MV-4-11 (cell line): ENCODE results near the gene GTF3C2.
"Not testable (repeated sequence)": the region's sequence is repeated elsewhere in the genome, so short reads cannot be mapped to it uniquely, and the experiment has no call there.

Experiments used
- DNase-seq: peaks from one replicate; lab custom pipeline; 2025; lab: John Stamatoyannopoulos, UW

GTF3C2 gene

DNA sequence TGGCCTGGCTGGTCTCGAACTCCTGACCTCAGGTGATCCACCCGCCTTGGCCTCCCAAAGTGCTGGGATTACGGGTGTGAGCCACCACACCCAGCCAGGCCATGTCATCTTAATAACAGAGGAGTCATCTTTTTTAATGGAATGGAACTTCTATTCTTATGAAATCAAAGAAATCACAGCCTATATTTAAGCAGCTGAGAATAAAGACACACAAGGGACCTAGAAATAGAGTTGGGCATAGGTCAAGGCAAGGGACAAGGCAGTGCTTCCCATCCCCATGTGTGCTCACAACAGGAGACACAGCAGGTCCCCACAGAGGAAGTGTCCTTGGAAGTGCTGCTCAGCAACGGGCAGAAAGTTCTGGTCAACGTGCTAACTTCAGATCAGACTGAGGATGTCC is 17.0 kb upstream of the GTF3C2 start:
- no peak for DNase-seq

DNA sequence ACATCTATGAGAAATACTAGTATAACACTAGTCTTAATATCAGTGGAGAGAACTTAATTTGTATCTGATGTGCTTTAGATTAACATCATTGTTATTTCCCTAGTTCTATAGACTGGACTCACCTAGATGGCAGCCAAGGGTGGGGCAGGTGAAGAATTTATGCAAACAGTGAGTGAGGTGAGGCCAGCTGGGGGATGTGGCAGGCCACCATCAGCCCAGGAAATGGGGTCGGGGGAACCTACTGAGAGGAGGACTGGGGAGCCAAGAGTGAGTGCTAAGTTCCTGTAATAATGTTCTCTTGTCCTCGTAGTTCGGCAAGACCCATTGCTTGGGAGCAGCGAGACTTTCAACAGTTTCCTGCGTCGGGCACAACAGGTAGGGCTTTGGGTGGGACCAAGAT is 16.4 kb upstream of the GTF3C2 start:
- no peak for DNase-seq

DNA sequence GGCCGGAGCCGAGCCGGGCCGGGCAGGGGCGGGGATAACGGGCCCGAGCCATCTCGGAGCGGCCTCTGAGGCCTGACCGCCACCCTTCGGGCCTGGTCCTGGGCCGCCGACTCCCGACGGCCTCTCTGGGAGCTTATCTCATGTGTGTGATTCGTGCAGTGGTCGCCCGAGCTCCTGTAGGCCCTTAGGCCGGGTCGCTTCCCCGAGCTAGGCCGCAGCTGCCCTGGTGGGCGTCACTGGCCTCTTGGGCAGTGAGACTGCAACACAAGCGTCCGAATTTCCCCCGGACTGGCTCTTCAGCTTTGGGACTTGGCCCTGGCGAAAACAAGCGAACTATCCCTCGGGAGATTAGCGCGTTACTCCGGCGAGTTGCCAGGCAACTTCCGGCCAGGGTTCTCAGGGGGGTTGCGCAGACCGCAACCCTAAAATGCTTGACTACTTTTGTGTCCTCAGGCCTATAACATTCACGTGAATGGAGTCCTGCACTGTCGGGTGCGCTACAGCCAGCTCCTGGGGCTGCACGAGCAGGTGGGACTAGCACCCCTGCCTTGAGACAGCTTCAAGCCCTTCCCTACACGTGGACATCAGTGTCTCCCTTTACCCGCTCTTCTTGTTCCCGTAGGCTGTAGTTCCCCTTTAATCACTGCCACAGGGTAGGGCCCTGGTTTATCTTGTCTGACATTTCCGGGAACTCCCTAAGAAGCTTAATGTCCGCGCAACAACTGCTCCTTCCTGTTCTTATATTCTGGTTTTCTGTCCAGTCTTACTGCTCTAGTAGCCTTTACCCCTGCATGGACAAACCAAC is 14.5 kb upstream of the GTF3C2 start:
- peak; percentile 93 for DNase-seq

DNA sequence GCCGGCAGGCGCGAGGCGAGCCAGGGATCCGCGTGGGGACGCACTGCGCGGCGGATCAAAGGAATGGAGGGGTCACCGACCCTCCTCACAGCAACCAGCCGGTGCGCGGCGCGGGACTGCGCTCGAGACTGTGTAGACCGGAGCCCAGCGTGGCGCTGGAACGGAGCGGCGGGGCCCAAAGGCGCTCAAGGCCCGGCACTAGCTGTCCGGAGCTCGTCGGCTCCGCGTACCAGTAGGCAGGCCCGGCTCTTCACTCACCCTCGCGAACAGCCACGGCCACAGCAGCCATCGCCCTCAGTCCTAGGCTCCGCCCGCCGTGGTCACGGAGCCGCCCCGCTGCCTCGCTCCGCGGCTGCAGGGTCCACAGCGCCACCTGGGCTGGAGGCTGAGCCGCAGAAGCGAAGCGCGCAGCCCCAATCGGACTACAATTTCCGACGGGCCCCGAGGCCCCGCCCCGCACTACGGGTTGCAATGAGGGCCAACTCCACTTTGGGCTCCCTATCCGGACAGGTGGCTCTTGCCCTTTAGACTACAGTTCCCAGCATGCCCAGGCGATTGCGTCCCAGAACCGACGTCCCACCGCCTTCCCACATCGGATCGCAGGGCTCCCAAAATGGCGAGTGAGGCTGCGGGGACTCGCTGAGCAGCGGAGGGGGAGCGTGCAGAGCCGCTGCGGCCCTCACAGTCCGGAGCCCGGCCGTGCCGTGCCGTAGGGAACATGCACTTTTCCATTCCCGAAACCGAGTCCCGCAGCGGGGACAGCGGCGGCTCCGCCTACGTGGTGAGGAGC is 13.7 kb upstream of the GTF3C2 start, which contains the start of the genes EIF2B4 and SNX17:
Gene EIF2B4, minus strand, starts transcription at position 313 of the 790 bp plus-strand sequence. Its CDS starts 24 bp downstream, at position 289.
Gene SNX17, plus strand, starts transcription at position 591 of the 790 bp plus-strand sequence. Its CDS starts 128 bp downstream, at position 719.
- DNase-seq: peak; percentile 99

DNA sequence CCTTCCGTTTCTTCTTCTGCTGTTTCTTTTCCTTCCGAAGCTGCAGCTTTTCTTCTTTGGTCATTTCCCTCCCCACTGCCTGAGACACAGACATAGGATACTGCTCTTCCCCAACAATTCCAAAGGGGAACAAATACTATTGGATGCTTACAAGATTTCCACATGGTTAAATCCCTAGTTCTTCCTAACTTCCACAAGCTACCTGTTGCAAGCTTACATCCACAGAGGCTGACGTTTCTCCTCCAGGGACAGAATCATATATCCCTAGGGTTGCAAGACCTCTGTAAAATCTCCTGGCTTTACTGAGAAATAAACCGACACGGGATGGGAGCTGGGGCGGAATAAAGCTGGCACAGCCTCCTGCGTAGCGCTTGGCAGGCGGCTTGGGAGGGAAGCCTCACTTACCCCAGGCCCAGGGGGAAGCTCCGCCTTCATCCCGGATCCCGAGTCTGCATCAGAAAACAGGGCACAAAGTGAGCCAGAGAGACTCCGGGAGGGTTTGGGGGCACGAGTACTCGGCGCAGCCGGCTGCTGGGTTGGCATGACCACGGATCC is 13.0 kb upstream of the GTF3C2 start:
- DNase-seq: no peak

DNA sequence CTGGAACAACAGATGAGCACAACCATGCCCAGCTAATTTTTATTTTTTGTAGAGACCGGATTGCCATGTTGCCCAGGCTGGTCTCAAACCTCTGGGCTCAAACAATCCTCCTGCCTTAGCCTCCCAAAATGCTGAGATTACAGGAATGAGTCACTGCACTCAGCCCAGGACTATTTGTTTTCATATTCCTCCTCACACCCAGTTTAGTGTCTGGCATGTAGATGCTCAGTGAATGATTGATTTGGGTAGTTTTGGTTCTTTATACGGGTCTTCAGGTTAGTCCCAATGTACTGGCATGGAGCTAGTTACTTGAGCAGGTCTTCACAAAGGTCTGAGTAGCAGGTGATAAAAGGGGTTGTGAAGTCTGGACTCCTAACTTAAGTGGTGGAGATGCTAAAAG is 7.4 kb upstream of the GTF3C2 start:
- DNase-seq: no peak

DNA sequence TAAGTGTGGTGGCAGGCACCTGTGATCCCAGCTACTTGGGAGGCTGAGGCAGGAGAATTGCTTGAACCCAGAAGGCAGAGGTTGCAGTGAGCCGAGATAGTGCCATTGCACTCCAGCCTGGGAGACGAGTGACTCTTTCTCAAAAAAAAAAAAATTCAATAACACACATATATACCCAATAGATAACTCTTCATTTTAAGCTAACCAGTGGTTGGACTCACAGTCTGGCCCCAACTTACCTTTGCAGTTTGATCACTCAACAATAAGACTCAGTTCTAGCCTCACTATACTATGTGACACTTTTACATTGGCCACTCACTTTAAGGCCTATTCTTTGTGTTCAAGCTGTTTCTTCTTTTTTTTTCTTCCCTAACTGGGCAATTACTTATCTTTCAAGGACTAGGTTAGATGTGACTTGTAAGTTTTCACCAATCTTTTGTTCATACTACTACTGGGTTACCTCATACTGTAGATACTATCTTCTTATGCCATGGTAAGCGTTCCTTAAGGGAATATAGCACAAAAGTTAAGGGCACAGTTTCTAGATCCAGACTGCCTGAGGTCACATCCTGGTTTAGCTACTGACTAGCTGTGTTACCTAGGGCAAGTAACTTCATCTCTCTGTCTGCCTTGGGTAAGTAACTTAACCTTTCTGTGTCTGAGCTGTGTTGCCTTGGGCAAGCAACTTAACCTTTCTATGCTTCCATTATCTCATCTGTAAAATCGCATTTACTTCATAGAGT is 6.3 kb upstream of the GTF3C2 start:
- no peak for DNase-seq

DNA sequence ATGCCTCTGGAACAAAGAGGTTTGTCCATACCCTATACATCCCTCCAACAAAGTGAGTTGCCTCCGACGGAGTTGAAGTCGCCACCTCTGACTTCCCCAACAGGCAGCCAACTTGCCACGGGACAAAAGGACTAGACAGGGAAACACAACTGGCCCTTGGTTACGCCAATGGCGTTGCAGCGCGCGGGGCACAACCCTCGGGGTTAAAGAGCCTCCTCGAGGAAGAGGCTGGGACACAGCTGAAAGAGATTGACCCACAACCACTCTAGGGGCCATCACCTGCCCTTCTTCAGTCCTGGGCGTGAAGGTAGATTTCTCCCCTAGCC is 545 bp downstream of the GTF3C2 start:
- peak; percentile 79 for DNase-seq

DNA sequence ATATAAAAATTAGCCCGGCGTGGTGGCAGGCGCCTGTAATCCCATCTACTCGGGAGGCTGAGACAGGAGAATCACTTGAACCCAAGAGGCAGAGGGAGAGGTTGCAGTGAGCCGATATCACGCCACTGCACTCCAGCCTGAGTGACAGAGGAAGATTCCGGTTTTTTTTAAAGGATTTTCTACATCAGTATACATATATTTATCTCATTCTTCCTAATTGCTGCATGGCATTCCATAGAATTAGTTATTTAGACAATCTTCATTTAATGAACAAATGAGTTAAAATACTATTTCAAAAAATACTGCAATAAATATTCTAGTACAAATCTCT is 2.0 kb downstream of the GTF3C2 start:
- DNase-seq: no peak

DNA sequence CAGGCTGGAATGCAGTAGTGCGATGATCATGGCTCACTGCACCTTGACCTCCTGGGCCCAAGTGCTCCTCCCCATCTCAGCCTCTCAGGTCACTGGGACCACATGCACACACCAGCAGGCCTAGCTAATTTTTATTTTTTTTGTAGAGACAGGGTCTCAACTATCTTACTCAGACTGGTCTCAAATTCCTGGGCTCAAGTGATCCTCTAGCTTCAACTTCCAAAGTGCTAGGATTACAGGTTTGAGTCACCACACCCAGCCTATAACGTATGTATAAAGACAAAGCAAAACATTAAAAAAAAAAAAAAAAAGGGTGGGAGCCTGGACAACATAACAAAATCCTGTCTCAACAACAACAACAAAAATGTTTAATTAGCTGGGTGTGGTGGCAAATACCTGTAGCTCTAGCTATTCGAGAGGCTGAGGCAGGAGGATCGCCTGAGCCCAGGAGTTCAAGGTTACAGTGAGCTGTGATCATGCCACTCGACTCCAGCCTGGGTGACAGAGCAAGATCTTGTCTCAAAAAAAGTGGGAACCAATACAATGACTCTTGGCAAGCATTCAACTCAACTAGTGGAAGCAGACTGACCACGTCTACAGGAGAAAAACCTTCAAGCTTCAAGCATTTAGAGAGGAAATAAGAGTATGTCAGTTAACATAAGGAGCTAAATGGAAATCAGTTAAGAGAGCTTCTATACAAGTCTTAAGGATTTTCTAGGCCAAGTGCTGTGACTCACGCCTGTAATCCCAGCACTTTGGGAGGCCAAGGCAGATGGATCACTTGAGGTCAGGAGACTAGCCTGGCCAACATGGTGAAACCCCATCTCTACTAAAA is 2.6 kb downstream of the GTF3C2 start:
- DNase-seq: peak; percentile 69

DNA sequence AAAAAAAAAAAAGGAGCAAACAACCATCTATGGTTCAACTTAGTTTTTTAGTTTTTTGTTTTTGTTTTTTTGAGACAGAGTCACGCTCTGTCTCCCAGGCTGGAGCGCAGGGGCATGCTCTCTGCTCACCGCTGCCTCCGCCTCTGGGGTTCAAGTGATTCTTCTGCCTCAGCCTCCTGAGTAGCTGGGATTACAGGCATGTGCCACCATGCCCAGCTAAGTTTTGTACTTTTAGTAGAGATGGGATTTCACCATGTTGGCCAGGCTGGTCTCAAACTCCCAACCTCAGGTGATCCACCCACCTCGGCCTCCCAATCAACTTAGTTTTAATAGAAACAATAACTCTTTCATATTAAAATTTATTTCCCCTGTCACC is 3.2 kb downstream of the GTF3C2 start:
- DNase-seq: not testable (repeated sequence)

DNA sequence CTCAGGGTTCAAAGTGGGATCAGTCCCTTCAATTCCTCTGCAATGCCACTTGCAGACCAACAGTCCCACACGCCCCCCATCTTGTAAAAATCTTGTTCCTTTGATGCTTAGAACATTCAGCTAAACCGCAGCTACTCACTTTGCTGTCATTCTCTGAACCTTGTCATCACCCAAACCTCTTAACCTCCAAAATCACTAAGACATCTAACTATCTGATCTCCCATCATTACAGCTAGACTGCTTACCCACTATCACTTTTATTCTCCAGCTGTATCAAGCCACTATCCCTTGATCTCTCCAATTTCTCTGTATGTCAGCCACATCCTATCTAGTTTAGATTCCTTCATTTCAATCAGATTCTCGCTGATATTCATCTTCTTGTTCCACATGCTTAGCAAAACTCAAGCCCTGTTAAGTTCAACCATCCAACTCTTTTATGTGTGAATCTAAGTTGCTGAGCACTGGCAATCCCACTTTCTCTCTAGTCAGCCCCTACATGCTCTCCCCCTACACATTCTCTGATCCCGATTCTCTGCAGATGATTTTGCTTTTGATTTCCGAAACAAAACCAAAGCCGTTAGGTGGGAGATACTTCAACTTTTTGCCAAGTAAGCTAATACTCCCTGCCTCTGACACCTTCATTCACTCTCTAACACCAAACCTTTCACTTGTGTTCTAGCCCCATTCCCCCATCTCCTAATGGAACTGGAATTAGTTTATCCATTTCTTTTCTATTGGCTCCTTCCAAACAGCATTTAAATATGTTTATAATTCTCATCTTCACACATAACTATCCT is 4.6 kb downstream of the GTF3C2 start:
- DNase-seq: no peak

DNA sequence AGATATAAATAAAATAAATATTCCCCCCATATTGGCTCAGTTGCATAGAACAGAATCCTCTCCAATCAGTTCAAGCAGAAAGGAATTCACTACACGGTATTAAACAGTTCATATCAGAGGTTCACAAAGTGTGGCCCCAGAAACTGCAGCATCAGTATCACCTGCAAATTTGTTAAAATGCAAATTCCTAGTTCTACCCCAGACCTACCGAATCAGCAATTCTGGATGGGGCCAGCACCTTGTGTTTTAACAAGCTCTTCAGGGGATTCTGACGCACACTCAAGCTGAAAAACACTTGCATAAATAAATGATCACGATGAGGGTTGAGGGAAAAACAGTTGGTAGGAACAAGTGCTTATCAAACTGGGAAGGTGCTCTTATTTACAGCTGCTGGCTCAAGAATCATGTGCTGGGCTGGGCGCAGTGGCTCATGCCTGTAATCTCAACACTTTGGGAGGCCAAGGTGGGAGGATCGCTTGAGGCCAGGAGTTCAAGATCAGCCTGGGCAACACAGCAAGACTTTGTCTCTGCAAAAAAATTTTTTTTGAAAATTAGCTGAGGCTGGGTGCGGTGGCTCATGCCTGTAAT is 6.4 kb downstream of the GTF3C2 start:
- no peak for DNase-seq

DNA sequence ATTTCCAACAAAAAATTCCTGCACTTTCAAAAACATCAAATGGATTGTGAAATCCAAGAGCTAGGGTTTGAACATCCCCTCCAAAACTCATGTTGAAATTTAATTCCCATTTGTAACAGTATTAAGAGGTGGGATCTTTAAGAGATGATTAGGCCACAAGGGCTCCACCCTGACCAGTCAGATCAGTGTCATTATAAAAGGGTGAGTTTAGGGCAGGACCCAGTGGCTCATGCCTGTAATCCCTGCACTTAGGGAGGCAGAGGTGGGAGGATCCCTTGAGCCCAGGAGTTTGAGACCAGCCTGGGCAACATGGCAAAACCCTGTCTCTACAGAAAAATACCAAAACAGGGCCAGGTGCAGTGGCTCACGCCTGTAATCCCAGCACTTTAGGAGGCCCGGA is 8.9 kb downstream of the GTF3C2 start:
- DNase-seq: no peak

DNA sequence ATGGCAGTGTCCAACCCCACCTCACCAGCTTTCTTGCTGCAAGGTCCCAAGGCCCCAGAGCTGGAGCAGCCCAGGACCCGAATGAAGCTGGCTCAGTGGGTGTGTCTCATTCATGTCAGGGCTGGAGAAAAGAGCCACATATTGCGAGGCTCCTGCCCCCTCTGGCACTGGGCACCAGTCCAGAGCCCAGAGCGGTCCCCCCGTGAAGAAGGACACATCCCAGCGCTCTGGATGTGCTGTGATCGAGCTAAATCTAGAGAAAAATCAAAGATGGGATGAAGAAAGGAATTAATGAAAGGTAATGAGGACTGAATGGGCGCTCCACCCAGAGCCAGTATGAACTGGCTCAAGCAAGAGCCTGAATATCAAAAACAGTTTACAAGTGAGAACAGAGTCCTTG is 20.4 kb downstream of the GTF3C2 start:
- no peak for DNase-seq

DNA sequence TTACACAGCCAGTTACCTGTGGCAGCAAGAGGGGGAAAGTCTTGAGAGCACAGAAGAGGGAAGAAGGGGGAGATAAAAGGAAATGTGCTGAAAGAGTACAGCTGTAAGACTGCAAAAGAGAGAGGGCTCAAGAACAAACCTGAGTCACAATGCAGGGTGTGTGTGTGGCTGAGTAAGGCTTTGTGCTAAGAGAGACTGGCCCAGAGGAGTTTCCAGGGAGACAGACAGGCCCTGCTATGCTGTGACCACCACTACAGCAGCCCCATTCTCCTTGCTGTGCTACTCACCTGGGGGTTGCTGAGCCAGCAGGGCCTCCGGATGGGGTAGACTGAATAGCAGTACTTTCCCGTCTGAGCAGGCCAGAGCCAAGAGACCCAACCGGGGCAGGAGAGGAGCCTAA is 21.3 kb downstream of the GTF3C2 start:
- no peak for DNase-seq

DNA sequence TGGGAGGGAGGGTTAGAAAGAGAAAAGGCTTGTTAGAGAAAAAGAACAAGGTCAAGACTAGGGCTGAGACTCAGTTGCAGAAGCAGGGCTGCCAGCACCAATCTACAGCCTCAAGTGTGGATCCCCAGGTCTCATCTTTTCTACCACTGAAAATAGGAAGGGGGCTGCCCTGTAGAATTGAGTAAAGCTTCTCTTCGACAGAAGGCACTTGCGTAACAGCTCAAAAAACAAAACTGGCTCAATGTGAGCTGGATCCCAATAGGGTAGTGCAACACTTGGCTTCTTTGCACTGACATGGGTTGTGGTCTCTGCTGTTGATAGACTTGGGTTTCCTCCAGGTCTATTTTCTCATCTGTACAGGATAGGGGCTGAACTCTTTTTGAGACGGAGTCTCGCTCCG is 31.8 kb downstream of the GTF3C2 start:
- peak; percentile 64 for DNase-seq

DNA sequence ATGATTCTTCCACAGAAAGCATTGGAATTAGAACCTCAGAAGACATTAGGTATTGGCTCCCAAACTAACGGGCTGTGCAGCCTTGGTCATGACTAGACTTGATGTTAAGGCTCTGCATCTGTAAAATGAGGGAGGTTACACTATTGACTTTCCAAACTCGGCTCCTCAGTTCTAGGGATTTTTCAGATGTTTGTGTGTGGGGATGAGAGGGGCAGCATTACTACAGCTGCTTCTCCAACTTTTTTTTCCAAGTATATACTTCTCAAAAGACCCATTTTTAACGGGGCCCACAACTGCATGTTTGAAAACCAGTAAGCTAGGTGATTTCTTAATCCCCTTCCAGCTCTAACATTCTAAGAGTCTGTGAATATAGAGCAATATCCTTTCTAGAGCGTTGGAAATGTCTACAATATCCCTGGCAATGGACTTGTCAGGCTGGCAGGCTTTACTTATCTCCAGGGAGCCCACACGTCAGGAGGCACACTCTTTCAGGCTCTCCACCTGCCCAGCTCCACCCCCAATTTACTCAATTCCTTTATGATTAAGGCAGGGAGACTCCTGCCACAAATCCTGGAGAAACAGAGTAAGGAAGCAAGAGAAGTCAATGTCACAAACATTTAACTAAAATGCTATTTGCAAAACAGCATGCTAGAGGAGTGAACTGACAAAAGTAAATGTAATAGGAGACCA is 32.8 kb downstream of the GTF3C2 start:
- DNase-seq: no peak

DNA sequence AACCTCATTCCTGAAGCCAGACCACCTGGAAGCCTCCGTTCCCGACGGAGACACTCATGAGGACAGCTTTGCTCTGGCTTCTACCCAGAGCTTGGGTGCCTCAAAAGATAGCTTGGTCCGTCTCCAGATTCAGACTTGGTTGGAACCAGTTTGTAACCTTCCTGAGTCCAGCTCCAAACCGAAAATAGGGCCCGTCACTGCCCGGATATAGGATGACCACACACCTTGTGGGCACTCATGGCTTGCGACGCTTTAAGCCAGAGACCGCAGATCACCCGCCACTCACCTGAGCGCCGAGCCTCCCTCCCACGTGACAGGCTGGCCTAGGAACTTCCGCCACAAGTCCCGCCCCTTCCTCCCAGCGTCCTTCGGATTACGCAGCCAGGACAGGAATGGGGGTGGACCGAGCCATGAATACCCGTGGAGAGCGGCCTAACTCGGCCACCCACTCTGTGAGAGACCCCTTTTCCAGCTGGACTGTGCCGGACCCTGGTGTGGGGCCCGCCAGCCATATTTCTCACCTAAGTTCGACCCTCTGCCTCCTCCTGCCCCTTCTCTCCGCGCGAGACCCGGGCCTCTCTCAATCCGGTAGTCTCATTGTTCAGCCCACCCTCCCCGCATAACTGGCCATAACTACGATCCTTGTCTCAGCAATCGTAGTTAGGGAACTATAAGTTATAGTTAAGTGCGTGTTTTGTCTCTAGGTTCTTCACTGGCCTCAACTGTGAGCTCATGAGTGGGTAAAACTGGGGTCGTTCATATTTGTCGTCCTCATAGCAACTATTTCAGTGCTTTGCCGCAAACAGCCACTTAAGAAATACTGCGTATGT is 33.6 kb downstream of the GTF3C2 start, which contains the start of gene MPV17:
Gene MPV17, minus strand, starts transcription at position 332 of the 830 bp plus-strand sequence. CDS start 580 bp downstream, outside the sequence.
- peak; percentile 84 for DNase-seq
